HuH-7.5 (cell line): ENCODE measurements around the gene GYS1.

Source experiments
- DNase-seq: peaks from one replicate; pipeline ENCODE4 v3.0.0; 2011; ENCODE audit warnings: low spot score

The GYS1 gene

GRCh38 chr19:48988860-48989259 lies 4.2 kb downstream of the GYS1 start:
- DNase-seq = no peak

- DNase-seq = no peak
Observed at GRCh38 chr19:48988286-48988685, 4.8 kb downstream of the GYS1 start.

GRCh38 chr19:48987323-48987722 lies 5.8 kb downstream of the GYS1 start:
- no peak for DNase-seq

GRCh38 chr19:48986211-48986610 lies 6.9 kb downstream of the GYS1 start:
- no peak for DNase-seq

GRCh38 chr19:48985711-48986110 lies 7.4 kb downstream of the GYS1 start:
- DNase-seq = no peak

GRCh38 chr19:48982280-48982679 lies 10.8 kb downstream of the GYS1 start:
- no peak for DNase-seq

GRCh38 chr19:48977061-48977460 lies 16.0 kb downstream of the GYS1 start:
- no peak for DNase-seq

- DNase-seq = no peak
Observed at GRCh38 chr19:48975947-48976847, 16.9 kb downstream of the GYS1 start.

GRCh38 chr19:48970923-48971395 lies 22.1 kb downstream of the GYS1 start:
- peak; percentile 88 for DNase-seq

GRCh38 chr19:48970139-48970766 lies 22.9 kb downstream of the GYS1 start:
- DNase-seq = no peak

- DNase-seq = no peak
Observed at GRCh38 chr19:48969276-48970138, 23.6 kb downstream of the GYS1 start.

GRCh38 chr19:48968813-48969218 lies 24.3 kb downstream of the GYS1 start:
- DNase-seq = no peak

GRCh38 chr19:48968179-48968661 lies 24.9 kb downstream of the GYS1 start:
- DNase-seq = no peak

- no peak for DNase-seq
Observed at GRCh38 chr19:48967346-48968178, 25.5 kb downstream of the GYS1 start.

GRCh38 chr19:48966541-48967345 lies 26.4 kb downstream of the GYS1 start:
- no peak for DNase-seq

- DNase-seq = no peak
Observed at GRCh38 chr19:48965806-48966540, 27.1 kb downstream of the GYS1 start.

- peak; percentile 97 for DNase-seq
Observed at GRCh38 chr19:48965040-48965805, 27.9 kb downstream of the GYS1 start, which contains the start of gene FTL. Gene FTL (plus strand): TSS chr19:48965309. CDS start chr19:48965508, 199 bp downstream.

GRCh38 chr19:48964205-48965039 lies 28.7 kb downstream of the GYS1 start:
- DNase-seq = no peak
